Measurements from ENCODE around the gene TMOD1.
"Not testable (repeated sequence)": the region's sequence is repeated elsewhere in the genome, so short reads cannot be mapped to it uniquely, and the experiment has no call there.

Gene TMOD1

DNA sequence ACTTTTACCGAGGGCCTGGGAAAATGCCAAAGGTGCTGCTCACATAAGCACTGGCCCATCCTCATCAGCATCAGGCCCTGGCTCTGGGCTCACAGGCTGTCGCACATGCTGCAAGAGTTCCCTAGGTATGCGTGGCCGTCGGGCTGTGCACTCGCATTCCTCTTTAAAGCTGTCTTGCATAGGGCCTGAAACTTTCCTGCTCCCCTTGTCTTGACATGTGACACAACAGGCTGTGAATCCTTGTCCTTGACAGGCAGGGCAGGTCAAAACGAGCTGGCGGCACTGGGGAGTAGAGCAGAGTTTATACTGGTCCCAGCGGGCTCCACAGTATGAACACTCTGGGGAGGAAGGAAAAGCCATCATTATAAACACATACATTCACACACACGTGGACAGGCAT is 101.0 kb downstream of the TMOD1 start:
- TF ChIP-seq, protein P1, sequence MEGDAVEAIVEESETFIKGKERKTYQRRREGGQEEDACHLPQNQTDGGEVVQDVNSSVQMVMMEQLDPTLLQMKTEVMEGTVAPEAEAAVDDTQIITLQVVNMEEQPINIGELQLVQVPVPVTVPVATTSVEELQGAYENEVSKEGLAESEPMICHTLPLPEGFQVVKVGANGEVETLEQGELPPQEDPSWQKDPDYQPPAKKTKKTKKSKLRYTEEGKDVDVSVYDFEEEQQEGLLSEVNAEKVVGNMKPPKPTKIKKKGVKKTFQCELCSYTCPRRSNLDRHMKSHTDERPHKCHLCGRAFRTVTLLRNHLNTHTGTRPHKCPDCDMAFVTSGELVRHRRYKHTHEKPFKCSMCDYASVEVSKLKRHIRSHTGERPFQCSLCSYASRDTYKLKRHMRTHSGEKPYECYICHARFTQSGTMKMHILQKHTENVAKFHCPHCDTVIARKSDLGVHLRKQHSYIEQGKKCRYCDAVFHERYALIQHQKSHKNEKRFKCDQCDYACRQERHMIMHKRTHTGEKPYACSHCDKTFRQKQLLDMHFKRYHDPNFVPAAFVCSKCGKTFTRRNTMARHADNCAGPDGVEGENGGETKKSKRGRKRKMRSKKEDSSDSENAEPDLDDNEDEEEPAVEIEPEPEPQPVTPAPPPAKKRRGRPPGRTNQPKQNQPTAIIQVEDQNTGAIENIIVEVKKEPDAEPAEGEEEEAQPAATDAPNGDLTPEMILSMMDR (IDR thresholded peaks at IDR 0.05; ENCODE audit: unreplicated experiment in 3 of 3): no peak
- no peaks in the 10 kb centered on the region for H3K9me3 Mint-ChIP-seq
- peaks cover 12% of the 10 kb centered on the region for H3K4me1 Mint-ChIP-seq
- no peaks in the 10 kb centered on the region for H3K27me3 Mint-ChIP-seq (ENCODE audit: low read depth)
- no peak overlapping the region for H3K27ac Mint-ChIP-seq
- no peak overlapping the region for H3K4me3 Mint-ChIP-seq
- H3K36me3 Mint-ChIP-seq (ENCODE audit: low read depth): peaks cover 55% of the 10 kb centered on the region

DNA sequence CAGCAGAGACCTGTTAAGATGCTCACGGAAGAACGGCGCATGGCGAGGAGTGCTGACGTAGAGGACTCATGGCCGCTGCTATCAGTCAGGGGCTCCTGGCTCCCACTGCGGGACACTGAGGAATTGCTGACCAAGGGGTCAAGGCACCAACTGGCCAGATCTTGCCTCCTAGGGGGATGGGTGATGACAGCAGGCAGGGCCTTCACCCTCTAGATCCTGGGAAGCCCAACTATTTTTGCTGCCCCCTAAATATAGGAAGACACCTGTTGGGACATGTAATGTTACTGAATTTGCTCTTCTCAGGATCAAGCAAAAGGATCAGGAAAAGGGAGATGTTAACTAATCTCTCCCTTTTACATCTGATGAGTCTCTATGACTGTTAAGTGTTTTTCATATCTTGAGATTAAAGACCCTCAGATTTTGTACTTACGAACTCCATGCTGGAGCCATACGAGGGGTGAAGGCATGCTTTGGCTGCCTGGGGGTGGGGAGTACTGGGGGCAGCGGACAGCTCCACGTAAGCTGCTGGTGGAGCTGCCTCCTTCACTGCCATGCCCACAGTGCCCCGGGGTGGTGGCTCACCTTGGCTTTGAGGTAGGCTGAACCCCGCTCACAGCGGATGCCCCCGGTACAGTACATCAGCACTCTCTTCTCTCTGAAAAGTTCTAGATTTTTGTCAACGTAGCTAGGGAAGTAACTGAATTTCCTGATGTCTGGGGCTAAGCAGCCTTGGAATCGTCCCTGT is 103.6 kb downstream of the TMOD1 start:
- Mint-ChIP-seq H3K4me3 (no peak overlapping the region), H3K27ac (no peak overlapping the region), H3K27me3 (ENCODE audit: low read depth) (no peaks in the 10 kb centered on the region), H3K36me3 (ENCODE audit: low read depth) (peaks cover 64% of the 10 kb centered on the region), H3K4me1 (peaks cover 8% of the 10 kb centered on the region), H3K9me3 (no peaks in the 10 kb centered on the region)
- TF ChIP-seq, protein P1 (IDR thresholded peaks at IDR 0.05; ENCODE audit: unreplicated experiment in 3 of 3): no peak

DNA sequence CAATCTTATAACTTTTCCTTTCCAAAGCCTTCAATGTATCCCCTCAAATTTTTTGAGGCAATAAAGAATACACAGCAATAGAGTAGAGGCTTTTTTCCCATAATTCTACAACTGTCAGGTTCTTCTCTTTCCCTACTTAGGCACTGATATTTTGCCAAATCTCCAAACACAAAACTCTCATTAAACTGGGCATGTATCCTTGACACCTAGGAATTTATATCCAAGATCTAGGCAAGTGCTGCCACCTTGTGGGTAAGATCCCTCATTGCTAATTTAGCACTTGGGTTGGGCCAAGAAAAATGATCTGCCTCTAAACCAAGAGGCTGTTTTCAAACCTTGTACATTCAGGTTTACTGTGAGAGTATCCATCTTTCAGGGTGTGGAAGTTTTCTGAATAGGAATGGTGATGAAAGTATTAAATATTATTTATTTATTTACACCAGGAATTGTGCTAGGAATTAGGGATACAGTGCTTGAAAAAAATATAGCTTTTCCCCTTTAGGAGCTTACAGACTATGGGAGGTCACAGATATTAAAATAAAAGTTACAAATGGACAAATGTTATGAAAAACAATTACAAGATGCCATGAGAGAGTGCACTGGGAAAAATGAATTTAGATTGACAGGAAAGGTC is 114.1 kb downstream of the TMOD1 start:
- H3K4me3 Mint-ChIP-seq: no peak overlapping the region
- H3K27me3 Mint-ChIP-seq (ENCODE audit: low read depth): no peaks in the 10 kb centered on the region
- TF ChIP-seq, protein P1 (IDR thresholded peaks at IDR 0.05; ENCODE audit: unreplicated experiment in 3 of 3): peak; percentile 69 to 86 (median 81)
- no peaks in the 10 kb centered on the region for H3K4me1 Mint-ChIP-seq
- H3K27ac Mint-ChIP-seq: no peak overlapping the region
- H3K36me3 Mint-ChIP-seq (ENCODE audit: low read depth): peaks cover 76% of the 10 kb centered on the region
- H3K9me3 Mint-ChIP-seq: peaks cover 4% of the 10 kb centered on the region

DNA sequence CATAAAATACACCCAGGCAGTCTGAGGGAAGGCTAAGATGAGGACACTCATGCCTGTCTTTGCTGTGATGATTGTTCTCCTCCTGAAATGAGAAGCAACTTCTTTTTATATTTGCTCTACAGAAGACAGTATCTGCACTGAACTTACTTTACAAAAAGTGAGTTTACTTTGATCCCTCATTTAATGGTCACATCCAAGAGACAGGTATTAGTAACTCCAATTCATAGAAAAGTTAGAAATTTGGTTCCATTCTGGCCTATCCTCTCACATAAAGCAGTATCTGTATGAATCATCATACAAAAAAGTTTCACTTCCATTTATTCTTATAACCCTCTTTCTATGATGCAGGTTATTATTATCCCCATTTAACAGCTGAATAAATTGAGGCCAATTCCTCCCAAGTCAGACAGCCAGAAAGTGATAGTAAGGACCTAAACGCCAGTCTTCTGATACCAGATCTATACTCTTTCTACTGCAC is 116.5 kb downstream of the TMOD1 start:
- Mint-ChIP-seq H3K27me3 (ENCODE audit: low read depth) (no peaks in the 10 kb centered on the region), H3K4me1 (no peaks in the 10 kb centered on the region), H3K4me3 (no peak overlapping the region), H3K9me3 (peaks cover 6% of the 10 kb centered on the region), H3K36me3 (ENCODE audit: low read depth) (peaks cover 85% of the 10 kb centered on the region), H3K27ac (no peak overlapping the region)
- TF ChIP-seq, protein P1 (IDR thresholded peaks at IDR 0.05; ENCODE audit: unreplicated experiment in 3 of 3): no peak

DNA sequence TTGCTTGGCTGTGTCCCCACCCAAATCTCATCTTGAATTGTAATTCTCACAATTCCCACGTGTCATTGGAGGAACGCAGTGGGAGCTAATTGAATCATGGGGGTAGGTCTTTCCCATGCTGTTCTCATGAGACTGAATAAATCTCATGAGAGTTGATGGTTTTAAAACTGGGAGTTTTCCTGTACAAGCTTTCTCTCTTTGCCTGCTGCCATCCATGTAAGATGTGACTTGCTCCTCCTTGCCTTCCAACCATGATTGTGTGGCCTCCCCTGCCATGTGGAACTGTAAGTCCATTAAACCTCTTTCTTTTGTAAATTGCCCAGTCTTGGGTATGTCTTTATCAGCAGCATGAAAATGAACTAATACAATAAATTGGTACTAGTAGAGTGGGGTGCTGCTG is 118.6 kb downstream of the TMOD1 start:
- not testable (repeated sequence) for H3K27ac Mint-ChIP-seq; H3K4me1 Mint-ChIP-seq; H3K4me3 Mint-ChIP-seq; H3K27me3 Mint-ChIP-seq (ENCODE audit: low read depth)
- Mint-ChIP-seq H3K9me3 (peaks cover 11% of the 10 kb centered on the region), H3K36me3 (ENCODE audit: low read depth) (peaks cover 94% of the 10 kb centered on the region)

DNA sequence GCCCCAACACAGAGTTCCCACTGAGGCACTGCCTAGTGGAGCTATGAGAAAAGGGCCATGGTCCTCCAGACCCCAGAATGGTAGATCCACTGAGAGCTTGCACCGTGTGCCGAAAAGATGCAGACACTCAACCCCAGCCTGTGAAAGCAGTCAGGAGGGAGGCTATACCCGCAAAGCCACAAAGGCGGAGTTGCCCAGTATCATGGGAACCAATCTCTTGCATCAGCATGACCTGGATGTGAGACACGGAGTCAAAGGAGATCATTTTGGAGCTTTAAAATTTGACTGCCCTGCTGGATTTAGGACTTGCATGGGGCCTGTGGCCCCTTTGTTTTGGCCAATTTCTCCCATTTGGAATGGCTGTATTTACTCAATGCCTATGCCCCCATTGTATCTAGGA is 121.0 kb downstream of the TMOD1 start:
- H3K4me3 Mint-ChIP-seq; H3K4me1 Mint-ChIP-seq; H3K27me3 Mint-ChIP-seq (ENCODE audit: low read depth); H3K27ac Mint-ChIP-seq: not testable (repeated sequence)
- Mint-ChIP-seq H3K36me3 (ENCODE audit: low read depth) (peaks cover 86% of the 10 kb centered on the region), H3K9me3 (peaks cover 11% of the 10 kb centered on the region)

DNA sequence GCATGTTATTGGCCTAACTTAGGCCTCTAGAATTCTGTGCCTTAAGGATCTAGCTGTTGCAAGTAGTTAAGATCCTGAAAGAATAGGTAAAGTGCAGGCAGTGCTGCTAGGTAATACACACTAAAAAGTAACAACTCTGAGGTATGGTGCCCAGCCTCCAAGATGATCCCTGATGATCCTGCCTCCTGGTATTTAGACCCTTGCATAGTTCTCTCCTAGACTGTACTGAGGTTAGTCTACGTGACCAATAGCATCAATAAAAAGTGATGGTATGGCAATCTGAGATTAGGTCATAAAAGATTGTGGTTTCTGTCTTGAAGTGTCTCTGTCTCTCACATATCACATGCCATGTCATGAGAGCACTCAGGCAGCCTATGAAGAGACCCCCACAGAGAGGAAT is 122.5 kb downstream of the TMOD1 start:
- Mint-ChIP-seq H3K4me3 (no peak overlapping the region), H3K27ac (no peak overlapping the region), H3K36me3 (ENCODE audit: low read depth) (peaks cover 72% of the 10 kb centered on the region), H3K4me1 (peaks cover 3% of the 10 kb centered on the region), H3K9me3 (peaks cover 11% of the 10 kb centered on the region), H3K27me3 (ENCODE audit: low read depth) (no peaks in the 10 kb centered on the region)
- TF ChIP-seq, protein P1 (IDR thresholded peaks at IDR 0.05; ENCODE audit: unreplicated experiment in 3 of 3): no peak

All from nephron (organoid).